Fibroblast of villous mesenchyme (primary cell): ENCODE data around the gene ARR3. TPM values are rescaled to one million over a fixed set of nuclear protein-coding genes. Genes with fewer than 3 reads are reported as not detected.

Experiments used
- DNase-seq: peaks from one replicate; pipeline ENCODE4 v3.0.0-alpha.2; 2010; ENCODE audit warnings: low read depth
- H3K4me3 ChIP-seq: 2 replicates; pipeline ENCODE4 v1.5.1; 2011; ENCODE audit warnings: low read depth, mild to moderate bottlenecking, low read length
- small RNA-seq: library from RNA; depleted of rRNA; stranded (forward); fragments of <200 nt; gene quantifications from one replicate; pipeline ENCODE3, GENCODE V24; 2012
- total RNA-seq: library from RNA; depleted of rRNA; stranded (reverse); fragments of >200 nt; gene quantifications from 2 replicates; pipeline ENCODE4 v1.2.3, GENCODE V29; 2012
- TF ChIP-seq, protein P1 (sequence below): IDR thresholded peaks from 2 replicates; pipeline ENCODE4 v1.5.1; 2012; ENCODE audit warnings: low read depth, mild to moderate bottlenecking, low read length; ENCODE audit not compliant: insufficient read depth

ARR3 gene
- total RNA-seq, 1 donor = not detected

DNA sequence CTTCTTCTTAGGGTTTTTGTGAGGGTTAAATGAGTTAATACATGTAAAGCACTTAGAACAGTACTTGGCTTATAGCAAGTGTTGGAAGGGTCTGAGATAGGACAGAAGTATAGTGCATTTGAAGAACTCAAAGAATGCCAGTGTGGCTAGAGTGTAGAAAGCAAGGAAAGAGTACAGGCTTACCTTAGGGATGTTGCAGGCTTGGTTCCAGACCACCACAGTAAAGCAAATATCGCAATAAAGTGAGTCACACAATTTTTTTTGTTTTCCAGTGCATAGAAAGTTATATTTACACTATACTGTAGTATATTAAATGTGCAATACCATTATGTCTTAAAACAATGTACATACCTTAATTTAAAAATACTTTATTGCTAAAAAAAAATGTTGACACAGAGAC lies 63.0 kb downstream of the ARR3 start:
- no peak for DNase-seq
- TF ChIP-seq, protein P1, sequence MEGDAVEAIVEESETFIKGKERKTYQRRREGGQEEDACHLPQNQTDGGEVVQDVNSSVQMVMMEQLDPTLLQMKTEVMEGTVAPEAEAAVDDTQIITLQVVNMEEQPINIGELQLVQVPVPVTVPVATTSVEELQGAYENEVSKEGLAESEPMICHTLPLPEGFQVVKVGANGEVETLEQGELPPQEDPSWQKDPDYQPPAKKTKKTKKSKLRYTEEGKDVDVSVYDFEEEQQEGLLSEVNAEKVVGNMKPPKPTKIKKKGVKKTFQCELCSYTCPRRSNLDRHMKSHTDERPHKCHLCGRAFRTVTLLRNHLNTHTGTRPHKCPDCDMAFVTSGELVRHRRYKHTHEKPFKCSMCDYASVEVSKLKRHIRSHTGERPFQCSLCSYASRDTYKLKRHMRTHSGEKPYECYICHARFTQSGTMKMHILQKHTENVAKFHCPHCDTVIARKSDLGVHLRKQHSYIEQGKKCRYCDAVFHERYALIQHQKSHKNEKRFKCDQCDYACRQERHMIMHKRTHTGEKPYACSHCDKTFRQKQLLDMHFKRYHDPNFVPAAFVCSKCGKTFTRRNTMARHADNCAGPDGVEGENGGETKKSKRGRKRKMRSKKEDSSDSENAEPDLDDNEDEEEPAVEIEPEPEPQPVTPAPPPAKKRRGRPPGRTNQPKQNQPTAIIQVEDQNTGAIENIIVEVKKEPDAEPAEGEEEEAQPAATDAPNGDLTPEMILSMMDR = no peak
- H3K4me3 ChIP-seq = no peak overlapping the region

Small RNAs within 50 kb of the gene (small RNA-seq; reads per million reads assigned to genes)
- not detected for gene RNA5SP507

Other genes starting within 250 kb of the ARR3 start
- not detected in 2 replicates for gene AWAT2, start 218.4 kb upstream of the ARR3 start, total RNA-seq
- not detected in 2 replicates for gene OTUD6A, start 205.9 kb upstream of the ARR3 start, total RNA-seq
- 58.7 and 60.9 TPM in 2 replicates for gene IGBP1, start 134.9 kb upstream of the ARR3 start, total RNA-seq
- gene DGAT2L6, start 90.9 kb upstream of the ARR3 start, total RNA-seq = not detected in 2 replicates
- not detected in 2 replicates for gene AWAT1, start 33.7 kb upstream of the ARR3 start, total RNA-seq
- gene P2RY4, start 8.1 kb upstream of the ARR3 start, total RNA-seq = not detected in 2 replicates
- gene RAB41, start 13.8 kb downstream of the ARR3 start, total RNA-seq = not detected in 2 replicates
- 54.0 and 54.1 TPM in 2 replicates for gene PDZD11, start 21.6 kb downstream of the ARR3 start, total RNA-seq
- 8.1 and 10.8 TPM in 2 replicates for gene KIF4A, start 21.8 kb downstream of the ARR3 start, total RNA-seq
- not detected in 2 replicates for gene GDPD2, start 155.0 kb downstream of the ARR3 start, total RNA-seq
- gene DLG3, start 176.5 kb downstream of the ARR3 start, total RNA-seq = 8.4 and 11.7 TPM in 2 replicates